Renal cortical epithelial cell (primary cell): Measurements from ENCODE around the gene CA4. TPM values are rescaled to one million over a fixed set of nuclear protein-coding genes. Genes with fewer than 3 reads are reported as not detected.
A peak's percentile ranks its signal among the peaks of the same experiment; 100 is the strongest.
"Not testable (repeated sequence)": the region's sequence is repeated elsewhere in the genome, so short reads cannot be mapped to it uniquely, and the experiment has no call there.

Source experiments
- DNase-seq: peaks from one replicate; pipeline ENCODE4 v3.0.0-alpha.2; 2011; ENCODE audit warnings: low read depth
- total RNA-seq: library from RNA; depleted of rRNA; stranded (reverse); fragments of >200 nt; gene quantifications from 2 replicates; pipeline ENCODE4 v1.2.3, GENCODE V29; 2014

Gene CA4
- total RNA-seq, 1 donor from 2014 or later = 0.45 TPM

DNA sequence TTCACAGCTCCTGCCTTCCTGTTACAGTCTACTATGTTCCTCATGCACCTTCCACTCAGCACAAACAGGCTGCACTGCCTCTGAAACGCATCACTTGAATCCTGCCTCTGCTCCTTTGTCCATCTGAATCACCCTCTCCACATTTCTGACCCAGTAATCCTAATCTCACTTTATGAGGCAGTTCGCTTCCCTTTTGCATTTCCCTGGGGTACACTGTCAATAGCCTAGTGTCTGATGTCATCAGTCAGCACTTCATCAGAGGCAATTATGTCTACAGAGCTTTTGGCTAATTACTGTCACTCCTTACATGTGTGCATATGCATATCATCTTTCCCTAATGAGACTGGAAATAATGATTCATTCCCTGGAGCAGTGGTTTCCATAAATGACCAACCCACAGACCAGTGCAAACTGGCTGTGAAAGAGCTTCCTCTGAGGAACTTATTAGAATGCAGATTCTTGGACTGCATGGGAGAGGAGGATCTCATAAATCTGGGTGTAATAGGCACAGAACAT lies 23.6 kb downstream of the CA4 start:
- peak; percentile 87 for DNase-seq

DNA sequence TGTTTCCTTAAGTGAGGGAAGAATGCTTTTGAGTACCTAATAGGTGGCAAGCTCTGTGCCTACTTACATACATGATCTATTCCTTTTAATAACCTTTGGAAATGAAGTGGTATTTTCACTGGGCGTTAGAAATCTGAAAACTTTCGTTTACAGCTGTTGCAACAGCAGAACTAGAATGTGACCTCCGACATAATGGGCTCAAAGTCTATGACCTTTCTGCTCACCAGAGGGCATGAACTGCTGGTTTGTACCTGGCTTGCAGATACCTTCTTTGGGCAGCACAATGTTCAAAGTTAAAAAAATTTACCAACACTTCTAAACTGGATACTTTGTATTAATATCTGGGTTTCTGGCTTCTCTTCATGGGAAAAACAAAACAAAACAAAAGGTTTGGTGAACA lies 24.3 kb downstream of the CA4 start:
- DNase-seq = no peak

DNA sequence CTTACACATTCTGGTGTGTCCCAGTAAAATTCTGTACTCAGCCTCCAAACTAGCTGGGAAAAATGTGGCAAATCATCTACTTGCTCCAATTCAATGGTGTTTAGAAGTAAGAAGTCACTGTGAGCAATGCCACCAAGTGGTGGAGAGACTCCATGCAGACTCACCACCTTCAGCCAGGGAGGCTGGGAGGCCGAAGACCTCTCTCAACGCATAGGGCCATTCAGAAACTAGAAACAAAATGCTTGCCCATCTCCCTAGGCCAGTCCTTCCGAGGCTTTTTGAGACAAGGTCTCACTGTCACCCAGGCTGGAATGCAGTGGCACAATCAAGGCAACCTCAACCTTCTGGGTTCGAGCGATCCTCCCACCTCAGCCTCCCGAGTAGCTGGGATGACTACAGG lies 25.0 kb downstream of the CA4 start:
- DNase-seq = peak; percentile 31

DNA sequence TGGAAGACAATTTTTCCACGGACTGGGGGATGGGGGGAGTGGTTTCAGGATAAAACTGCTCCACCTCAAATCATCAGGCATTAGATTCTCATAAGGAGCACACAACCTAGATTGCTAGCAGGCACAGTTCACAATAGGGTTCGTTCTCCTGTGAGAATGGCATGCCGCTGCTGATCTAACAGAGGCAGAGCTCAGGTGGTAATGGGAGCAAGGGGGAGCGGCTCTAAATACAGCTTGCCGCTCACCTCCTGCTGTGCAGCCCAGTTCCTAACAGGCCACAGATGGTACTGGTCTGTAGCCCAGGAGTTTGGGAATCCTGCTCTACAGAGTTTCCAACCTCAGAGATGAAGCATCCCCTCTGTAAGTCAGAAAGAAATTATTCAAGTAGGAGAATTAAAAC lies 27.0 kb downstream of the CA4 start:
- DNase-seq = not testable (repeated sequence)

DNA sequence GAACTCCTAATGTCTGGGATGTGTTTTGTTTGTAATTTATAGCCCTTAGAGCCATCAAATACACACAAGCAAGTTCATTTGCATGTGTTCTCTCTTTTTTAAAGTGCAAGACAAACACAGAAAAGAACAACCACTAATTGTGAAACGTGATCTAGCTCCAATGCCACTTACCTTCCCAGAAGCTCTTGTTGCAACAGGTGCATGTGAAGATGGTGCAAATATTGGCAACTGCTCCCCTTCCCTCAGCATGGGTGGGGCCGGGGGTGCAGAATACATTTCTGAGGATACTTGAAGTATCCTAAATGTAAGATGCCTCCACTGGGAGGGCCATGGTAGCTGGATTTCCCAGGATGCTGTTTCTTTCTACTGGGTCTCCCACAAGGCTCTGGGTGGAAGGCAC lies 28.4 kb downstream of the CA4 start:
- not testable (repeated sequence) for DNase-seq

DNA sequence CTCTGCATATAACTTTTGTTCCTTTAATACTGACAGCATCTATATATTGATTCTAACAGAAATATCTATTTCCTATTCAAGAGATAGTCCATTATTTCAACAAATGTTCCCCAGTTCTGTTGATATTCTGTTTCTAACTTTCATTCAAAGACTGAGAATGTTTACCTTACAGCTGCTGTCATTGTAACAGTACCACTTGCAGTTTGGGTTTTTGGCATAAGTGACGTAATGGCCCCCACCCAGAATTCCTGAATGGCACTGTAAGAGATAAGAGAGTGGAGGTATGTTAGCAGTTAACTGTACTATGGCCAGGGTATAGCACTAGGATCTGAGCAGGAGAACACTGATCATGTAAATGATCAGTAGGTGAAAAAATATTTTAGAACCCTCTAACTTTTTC lies 30.6 kb downstream of the CA4 start:
- not testable (repeated sequence) for DNase-seq

DNA sequence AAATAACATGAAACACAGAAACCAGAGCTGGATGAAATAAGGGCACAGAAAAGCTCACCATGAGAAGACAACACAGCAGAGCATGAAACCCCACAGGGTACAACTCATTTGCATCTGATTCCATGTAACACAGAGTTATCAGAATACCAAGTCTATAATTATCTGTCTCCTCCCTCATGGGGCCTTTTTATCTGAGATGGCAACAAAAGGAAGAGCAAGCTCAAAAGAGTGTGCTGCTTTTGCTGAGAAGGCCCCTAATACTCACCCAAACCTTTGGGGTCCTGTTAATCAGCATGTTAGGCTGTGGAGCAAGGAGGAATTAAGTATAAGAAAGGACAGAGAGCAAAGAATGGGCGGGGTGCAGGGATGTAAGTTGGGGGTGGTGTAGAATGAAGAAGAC lies 36.6 kb downstream of the CA4 start:
- DNase-seq = not testable (repeated sequence)

DNA sequence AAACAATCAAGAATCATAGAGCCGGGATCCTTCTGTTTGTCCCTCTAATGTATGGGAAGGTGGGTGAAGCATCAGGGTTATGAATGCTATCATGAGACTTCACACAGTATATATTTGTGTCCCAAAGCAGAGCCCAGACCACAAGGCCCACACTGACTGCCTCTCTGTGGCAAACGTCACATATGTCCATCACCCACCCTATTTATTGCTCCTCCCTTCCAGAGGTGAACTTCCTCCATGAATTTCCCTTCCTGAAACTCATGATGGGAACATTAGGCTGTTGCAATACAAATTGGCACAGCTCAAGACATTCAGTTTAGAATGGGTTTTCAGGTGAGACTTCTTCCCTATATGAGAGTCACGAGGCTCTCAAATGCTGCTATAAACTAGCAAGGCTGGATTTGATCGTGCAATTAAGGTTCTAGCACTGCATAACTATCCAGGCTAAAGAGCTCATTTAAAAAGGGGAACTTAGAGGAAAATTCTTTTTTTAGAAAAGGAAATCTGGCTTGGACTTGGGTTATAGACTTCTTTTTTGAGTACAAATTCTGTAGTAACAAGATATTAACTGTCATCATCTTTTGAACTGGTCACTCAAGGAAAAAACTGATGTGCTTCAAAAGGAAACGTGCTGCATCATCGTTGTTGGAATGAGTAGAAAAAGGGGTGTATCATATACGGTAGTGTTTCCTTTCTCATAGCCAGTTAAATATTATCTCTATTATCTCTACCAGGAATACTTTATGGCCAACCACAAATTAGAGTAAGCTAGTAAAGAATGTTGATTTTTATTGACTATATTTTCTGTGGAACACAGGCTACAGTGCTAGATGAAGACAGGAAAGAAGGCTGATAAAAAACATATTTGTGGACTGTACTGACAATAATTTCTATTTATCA lies 37.3 kb downstream of the CA4 start:
- peak; percentile 30 for DNase-seq

DNA sequence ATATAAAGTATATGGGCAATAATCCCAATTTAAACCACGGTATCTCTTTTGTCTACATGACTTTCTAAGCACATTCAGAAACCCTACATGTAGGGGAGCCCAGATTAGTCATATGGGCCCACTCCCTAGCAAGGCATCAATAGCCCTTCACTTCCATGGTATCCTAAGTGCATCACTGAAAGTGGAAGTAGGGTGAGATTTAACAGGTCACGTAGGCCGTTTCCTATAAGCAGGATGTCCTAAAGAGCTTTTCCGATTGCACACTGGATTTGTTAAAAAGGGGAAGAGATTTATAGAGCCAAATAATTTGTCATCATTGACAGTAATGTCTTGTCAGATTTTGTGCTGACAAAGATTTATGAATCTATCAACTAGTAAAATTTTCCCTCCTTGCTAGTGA lies 39.0 kb downstream of the CA4 start:
- no peak for DNase-seq

DNA sequence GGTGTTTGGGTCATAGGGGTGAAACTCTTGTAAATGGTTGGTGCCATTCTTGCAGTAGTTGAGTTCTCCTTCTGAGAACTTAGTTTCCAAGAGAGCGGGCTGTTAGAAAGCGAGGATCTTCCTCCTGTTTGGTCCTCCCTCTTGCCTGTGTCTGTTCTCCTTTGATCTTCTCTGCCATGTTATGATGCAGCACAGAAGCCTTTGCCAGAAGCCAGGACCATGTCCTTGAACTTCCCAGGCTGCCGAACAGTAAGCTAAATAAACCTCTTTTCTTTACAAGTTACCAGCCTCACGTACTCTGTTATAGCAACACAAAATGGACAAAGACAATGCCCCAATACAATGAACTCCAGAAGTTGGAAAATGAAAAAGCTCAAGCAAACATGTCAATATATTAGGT lies 40.3 kb downstream of the CA4 start:
- DNase-seq = not testable (repeated sequence)

DNA sequence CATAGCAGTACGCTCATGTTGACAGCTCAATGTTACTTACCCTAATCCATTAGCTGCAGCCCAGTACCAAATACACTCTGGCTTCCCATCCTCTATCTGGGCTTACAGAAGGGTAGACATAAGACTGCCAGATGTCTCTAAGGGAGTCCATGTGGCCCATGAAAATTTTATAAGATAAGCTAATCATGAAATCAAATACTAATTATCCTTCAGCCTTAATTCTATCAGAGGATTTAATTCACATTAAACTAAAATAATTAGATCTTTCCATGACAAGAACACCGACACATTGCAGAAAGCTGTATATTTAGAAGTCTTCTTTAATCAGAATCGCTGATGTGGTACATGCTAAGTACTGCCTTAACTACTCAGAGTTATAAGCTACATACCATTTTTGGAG lies 43.3 kb downstream of the CA4 start:
- not testable (repeated sequence) for DNase-seq

DNA sequence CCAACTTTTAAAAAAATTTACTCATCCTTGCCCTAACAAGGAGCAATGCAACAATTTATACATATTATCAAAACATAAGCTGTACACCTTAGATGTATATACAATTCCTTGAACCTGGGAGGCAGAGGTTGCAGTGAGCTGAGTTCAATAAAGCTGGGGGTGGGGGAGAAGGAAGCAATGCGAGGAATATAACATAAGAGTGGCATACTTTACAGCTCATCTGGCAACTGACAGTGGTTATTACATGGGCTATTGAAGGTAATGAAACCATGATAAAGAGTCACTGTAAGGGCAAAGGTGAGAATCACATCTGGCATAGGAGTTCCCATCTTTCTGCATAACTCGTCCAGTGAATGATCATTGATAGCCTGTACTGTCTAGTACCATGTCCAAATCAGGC lies 43.7 kb downstream of the CA4 start:
- DNase-seq = no peak

DNA sequence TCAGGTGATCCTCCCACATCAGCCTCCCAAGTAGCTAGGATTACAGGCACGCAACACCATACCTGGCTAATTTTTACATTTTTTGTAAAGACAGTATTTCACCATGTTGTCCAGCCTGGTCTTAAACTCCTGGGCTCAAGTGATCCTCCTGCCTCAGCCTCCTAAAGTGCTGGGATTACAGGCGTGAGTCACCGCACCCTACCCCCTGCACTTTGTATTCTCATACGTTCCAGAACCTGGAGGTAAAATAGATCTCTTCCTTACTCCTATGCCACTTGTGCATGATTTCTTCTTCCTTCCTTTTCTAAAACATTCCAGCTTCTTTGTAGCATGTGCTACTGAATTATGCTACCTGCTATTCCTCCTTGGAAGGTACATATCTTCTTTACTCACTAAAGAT lies 44.4 kb downstream of the CA4 start:
- DNase-seq = not testable (repeated sequence)

DNA sequence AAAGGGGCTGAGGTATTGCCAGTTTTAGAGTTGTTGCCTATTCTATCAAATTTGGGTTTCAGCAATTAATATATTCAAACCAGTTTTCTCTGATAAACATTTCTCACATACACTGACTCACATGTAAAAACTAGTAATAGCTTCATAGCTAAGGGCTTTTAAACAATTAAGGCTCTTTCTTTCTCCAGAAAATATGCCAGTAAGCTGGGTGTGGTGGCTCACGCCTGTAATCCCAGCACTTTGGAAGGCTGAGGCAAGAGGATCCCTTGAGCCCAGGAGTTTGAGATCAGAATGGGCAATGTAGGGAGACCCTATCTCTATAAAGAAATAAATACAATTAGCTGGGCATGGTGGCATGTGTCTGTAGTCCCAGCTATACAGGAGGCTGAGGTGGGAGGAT lies 48.9 kb downstream of the CA4 start:
- DNase-seq = not testable (repeated sequence)

DNA sequence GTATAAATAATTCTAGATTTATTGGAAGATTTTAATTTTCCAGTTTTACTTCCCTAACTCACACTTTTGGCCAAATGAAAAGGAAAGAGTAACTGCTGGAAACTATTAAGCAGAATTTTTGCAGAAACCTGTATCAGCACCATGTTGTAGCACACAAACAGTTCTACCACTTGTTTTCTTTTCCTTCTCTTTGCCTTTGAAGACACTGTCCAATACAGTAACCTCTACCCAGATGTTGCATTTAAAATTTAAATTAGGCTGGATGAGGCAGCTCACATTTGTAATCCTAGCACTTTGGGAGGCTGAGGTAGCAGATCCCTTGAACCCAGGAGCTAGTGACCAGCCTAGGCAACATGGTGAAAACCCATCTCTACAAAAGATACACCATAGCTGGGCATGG lies 56.0 kb downstream of the CA4 start:
- not testable (repeated sequence) for DNase-seq

DNA sequence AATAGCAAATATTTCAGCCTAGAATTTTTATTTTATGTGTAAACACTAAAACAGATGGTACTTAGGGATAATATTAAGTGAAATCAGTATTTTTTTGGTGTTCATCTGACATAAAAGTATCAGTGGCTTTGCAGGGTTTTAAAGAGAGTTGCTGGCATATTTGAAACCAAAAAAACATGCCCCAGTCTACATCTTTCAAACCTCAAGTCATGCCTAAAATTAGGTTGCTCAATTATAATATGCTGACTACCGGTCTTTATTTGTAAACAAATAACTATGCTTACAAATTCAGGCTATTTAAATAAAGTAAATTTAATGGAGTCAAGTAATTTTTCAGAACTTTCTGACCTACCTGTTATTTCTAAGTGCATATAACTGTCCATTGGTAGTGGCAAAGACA lies 58.5 kb downstream of the CA4 start:
- not testable (repeated sequence) for DNase-seq

Other genes starting within 250 kb of the CA4 start
- 17.9 and 19.4 TPM in 2 replicates for gene RNFT1, start 185.2 kb upstream of the CA4 start, total RNA-seq
- 9.4 and 34.1 TPM in 2 replicates for gene HEATR6, start 71.1 kb upstream of the CA4 start, total RNA-seq
- 41.2 and 92.6 TPM in 2 replicates for gene USP32, start 242.2 kb downstream of the CA4 start, total RNA-seq